Thyroid gland (tissue), 4 donors: Measurements from ENCODE around the gene INPP5B.
"Not testable (repeated sequence)": the region's sequence is repeated elsewhere in the genome, so short reads cannot be mapped to it uniquely, and the experiment has no call there.

ENCODE experiments used
- CTCF ChIP-seq, 6 experiments: fragments of 200-600 bp in 3 of 6; fragments of 450-650 bp in 3 of 6; sonication (generic) in 3 of 6; IDR thresholded peaks; one replicate each; pipeline ENCODE4 v1.5.1; 2016 to 2019; ENCODE audit warnings: antibody characterized with exemption in 6 of 6, mild to moderate bottlenecking in 2 of 6, inconsistent platforms in 1 of 6, moderate library complexity in 1 of 6
- POLR2A ChIP-seq, 2 donors: fragments of 450-650 bp; IDR thresholded peaks; one replicate each; pipeline ENCODE4 v1.6.1; 2017; ENCODE audit warnings: antibody characterized with exemption in 2 of 2, mild to moderate bottlenecking in 2 of 2, moderate library complexity in 1 of 2

GRCh38 chr1:37907416-37908125, 39.3 kb downstream of the INPP5B start:
- not testable (repeated sequence) for TF ChIP-seq POLR2A, CTCF (IDR thresholded peaks at IDR 0.05)
